Gastroesophageal sphincter (tissue), 4 donors: ENCODE measurements around the gene WDR26. TPM values are rescaled to one million over a fixed set of nuclear protein-coding genes. Genes with fewer than 3 reads are reported as not detected.
A peak's percentile ranks its signal among the peaks of the same experiment; 100 is the strongest.
"Not testable (repeated sequence)": the region's sequence is repeated elsewhere in the genome, so short reads cannot be mapped to it uniquely, and the experiment has no call there.

Experiments
- ATAC-seq: fragments of 150-250 bp; one replicate; pipeline ENCODE4 v1.9.1; 2016; ENCODE audit warnings: mild to moderate bottlenecking, moderate library complexity
- H3K27ac ChIP-seq, 4 donors: fragments of 200-600 bp; sonication (generic) in 3 of 4; 1 replicate in 3 of 4; 2 replicates in 1 of 4; pipeline ENCODE4 v1.5.1; 2016 to 2019
- H3K27me3 ChIP-seq: fragments of 200-600 bp; sonication (generic); one replicate; pipeline ENCODE4 v1.5.1; 2019
- H3K36me3 ChIP-seq, 2 donors: fragments of 200-600 bp; sonication (generic); one replicate each; pipeline ENCODE4 v1.5.1; 2019; ENCODE audit warnings: control low read depth in 1 of 2
- H3K4me1 ChIP-seq, 3 donors: fragments of 200-600 bp; sonication (generic); 1 replicate in 2 of 3; 2 replicates in 1 of 3; pipeline ENCODE4 v1.5.1; 2016 to 2019; ENCODE audit warnings: control low read depth in 2 of 3
- H3K4me3 ChIP-seq, 2 donors: fragments of 200-600 bp; sonication (generic); one replicate each; pipeline ENCODE4 v1.5.1; 2019; ENCODE audit warnings: mild to moderate bottlenecking in 1 of 2, moderate library complexity in 1 of 2
- H3K9me3 ChIP-seq, 3 donors: fragments of 200-600 bp; sonication (generic); one replicate each; pipeline ENCODE4 v1.5.1; 2017 to 2019; ENCODE audit warnings: control low read depth in 2 of 3
- EP300 ChIP-seq: sonication (generic); formaldehyde crosslinking; IDR thresholded peaks from one replicate; pipeline ENCODE4 v1.6.1; 2017; ENCODE audit warnings: antibody characterized with exemption, mild to moderate bottlenecking
- POLR2A ChIP-seq, 2 donors: fragments of 450-650 bp; IDR thresholded peaks; one replicate each; pipeline ENCODE4 v1.6.1; 2017; ENCODE audit warnings: antibody characterized with exemption in 2 of 2, mild to moderate bottlenecking in 2 of 2, moderate library complexity in 1 of 2
- POLR2AphosphoS5 ChIP-seq: sonication (generic); formaldehyde crosslinking; IDR thresholded peaks from one replicate; pipeline ENCODE4 v1.6.1; 2017; ENCODE audit warnings: antibody characterized with exemption
- WGBS, 2 donors: methylation state at CpG; one replicate each; pipeline ENCODE4 v1.1.5; 2018; ENCODE audit warnings: low coverage in 1 of 2; 5-methylcytosine and 5-hydroxymethylcytosine counted together
- total RNA-seq, 4 donors: library from RNA; depleted of rRNA; stranded (reverse); fragments of >200 nt; gene quantifications; one replicate each; pipeline ENCODE4 v1.1.0, GENCODE V29; 2016
- TF ChIP-seq, protein P1 (sequence below), 4 experiments: fragments of 200-600 bp in 2 of 4; fragments of 450-650 bp in 2 of 4; sonication (generic) in 1 of 4; IDR thresholded peaks; one replicate each; pipeline ENCODE4 v1.5.1; 2017 to 2019; ENCODE audit warnings: antibody characterized with exemption in 4 of 4, mild to moderate bottlenecking in 2 of 4, moderate library complexity in 2 of 4

The WDR26 gene
- 10 to 100 TPM; 63.9 to 94.5 (median 77.7) TPM for total RNA-seq

DNA sequence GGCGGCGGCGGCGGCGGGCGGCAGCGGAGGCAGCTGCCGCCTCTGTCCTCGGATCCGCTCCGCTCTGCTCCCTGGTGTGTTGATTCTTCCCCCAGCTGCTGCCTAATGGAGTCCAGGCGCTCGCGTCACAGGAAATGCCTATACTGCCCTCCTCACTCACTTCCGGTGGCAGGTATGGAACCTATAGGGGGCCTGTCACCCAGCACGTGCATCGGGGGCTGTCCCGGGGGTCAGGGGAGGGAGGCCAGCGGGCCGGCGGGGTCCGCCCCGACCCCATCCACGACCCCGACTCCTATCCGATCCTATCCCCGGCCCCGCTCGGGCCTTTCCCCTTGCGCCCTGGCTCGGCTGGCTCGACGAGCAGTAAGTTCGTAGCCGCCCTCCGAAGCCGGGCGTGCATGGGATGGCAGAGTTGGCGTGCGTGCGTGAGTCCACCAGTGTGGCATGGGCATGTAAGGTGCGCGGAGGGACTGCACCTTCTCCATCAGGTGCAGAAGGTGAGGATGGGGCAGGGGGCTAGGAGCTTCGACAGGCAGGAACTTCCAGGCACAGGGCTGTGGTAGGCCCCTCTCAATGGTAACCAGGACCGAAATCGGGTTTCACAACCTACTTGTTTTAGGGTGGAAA lies at the start of gene WDR26:
Gene WDR26, minus strand, starts transcription at position 107 of the 627 bp plus-strand sequence.
- H3K4me3 ChIP-seq = peak within 1 kb of the TSS; percentile 84 to 86
- H3K36me3 ChIP-seq = peaks cover 0 to 3% of the 10 kb centered on the region in 2 donors
- no peaks in the 10 kb centered on the region for H3K9me3 ChIP-seq
- H3K27me3 ChIP-seq = no peaks in the 10 kb centered on the region
- TF ChIP-seq, protein P1, sequence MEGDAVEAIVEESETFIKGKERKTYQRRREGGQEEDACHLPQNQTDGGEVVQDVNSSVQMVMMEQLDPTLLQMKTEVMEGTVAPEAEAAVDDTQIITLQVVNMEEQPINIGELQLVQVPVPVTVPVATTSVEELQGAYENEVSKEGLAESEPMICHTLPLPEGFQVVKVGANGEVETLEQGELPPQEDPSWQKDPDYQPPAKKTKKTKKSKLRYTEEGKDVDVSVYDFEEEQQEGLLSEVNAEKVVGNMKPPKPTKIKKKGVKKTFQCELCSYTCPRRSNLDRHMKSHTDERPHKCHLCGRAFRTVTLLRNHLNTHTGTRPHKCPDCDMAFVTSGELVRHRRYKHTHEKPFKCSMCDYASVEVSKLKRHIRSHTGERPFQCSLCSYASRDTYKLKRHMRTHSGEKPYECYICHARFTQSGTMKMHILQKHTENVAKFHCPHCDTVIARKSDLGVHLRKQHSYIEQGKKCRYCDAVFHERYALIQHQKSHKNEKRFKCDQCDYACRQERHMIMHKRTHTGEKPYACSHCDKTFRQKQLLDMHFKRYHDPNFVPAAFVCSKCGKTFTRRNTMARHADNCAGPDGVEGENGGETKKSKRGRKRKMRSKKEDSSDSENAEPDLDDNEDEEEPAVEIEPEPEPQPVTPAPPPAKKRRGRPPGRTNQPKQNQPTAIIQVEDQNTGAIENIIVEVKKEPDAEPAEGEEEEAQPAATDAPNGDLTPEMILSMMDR (IDR thresholded peaks at IDR 0.05) = peak in 2 of 4 experiments; percentile 4 to 22
- TF ChIP-seq POLR2A (IDR thresholded peaks at IDR 0.05) (peak; percentile 59 to 66), EP300 (no peak), POLR2AphosphoS5 (peak; percentile 80)
- peaks cover 0 to 53% (median 17%) of the 10 kb centered on the region in 3 donors for H3K4me1 ChIP-seq
- ATAC-seq = peak; percentile 86
- peak within 1 kb of the TSS; percentile 95 to 99 (median 97) for H3K27ac ChIP-seq
- no CpG with 5 or more reads among the region's 46 CpGs for WGBS, 2 donors

DNA sequence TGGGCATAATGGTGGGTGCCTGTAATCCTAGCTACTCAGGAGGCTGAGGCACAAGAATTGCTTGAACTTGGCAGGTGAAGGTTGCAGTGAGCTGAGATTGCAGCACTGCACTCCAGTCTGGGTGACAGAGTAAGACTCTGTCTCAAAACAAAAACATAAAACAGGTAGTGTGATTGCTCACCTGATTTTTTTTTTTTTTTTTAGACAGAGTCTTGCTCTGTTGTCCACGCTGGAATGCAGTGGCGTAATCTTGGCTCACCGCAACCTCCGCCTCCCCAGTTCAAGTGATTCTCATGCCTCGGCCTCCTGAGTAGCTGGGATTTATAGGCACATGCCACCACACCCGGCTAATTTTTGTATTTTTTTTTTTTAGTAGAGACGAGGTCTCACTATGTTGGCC lies 48.6 kb upstream of the WDR26 start:
- not testable (repeated sequence) for H3K27me3 ChIP-seq, ATAC-seq, H3K4me3 ChIP-seq, H3K36me3 ChIP-seq, H3K9me3 ChIP-seq, H3K4me1 ChIP-seq, H3K27ac ChIP-seq
- WGBS, 2 donors = 94 to 97% methylated on average over 4 to 7 of the region's 7 CpGs

DNA sequence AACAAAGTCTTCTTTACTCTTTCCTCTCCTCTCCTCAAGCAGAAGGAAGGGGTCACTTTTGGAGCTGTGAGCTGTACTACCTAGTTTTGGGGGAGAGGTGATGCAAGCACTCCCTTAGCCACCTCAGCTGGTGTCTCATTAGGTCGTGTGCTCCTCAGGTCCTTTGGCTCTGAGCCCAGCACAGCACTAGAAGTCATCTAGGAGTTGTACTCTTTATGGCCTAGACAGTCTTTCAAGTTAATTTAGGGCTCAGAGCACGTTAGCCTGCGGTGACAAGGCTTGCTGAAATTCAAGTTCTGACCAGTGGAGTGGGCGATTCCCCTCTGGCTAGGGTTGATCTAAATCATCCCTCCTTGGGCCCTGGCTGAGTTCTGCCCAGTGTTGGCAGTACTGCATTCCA lies 48.0 kb upstream of the WDR26 start:
- no peak overlapping the region for H3K4me3 ChIP-seq
- no peaks in the 10 kb centered on the region for H3K27me3 ChIP-seq
- ATAC-seq = no peak
- TF ChIP-seq POLR2A (IDR thresholded peaks at IDR 0.05) (no peak), EP300 (no peak), POLR2AphosphoS5 (no peak)
- TF ChIP-seq, protein P1 (IDR thresholded peaks at IDR 0.05) = no peak
- no peaks in the 10 kb centered on the region for H3K36me3 ChIP-seq
- H3K27ac ChIP-seq = no peak overlapping the region
- 100% methylated on average over 1 of the region's 4 CpGs for WGBS, 2 donors
- H3K4me1 ChIP-seq = no peaks in the 10 kb centered on the region
- H3K9me3 ChIP-seq = no peaks in the 10 kb centered on the region

DNA sequence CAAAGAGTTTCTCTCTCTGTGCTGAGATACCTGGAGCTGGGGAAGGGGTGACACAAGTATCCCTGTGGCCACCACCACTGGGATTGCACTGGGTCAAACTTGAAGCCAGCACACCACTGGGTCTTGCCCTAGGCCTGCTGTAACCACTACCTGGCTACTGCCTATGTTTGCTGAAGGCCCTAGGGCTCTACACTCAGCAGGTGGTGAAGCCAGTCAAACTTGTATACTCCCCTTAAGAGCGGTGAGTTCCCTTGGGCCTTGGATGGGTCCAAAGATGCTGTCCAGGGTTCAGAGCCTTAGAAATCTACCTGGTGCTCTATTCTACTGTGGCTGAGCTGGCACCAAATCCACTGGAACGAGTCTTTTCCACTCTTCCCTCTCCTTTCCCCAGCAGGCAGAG lies 47.0 kb upstream of the WDR26 start:
- H3K27me3 ChIP-seq = no peaks in the 10 kb centered on the region
- no peak overlapping the region for H3K4me3 ChIP-seq
- ATAC-seq = no peak
- H3K9me3 ChIP-seq = no peaks in the 10 kb centered on the region
- no peaks in the 10 kb centered on the region for H3K36me3 ChIP-seq
- TF ChIP-seq EP300 (no peak), POLR2AphosphoS5 (no peak), POLR2A (IDR thresholded peaks at IDR 0.05) (no peak)
- TF ChIP-seq, protein P1 (IDR thresholded peaks at IDR 0.05) = no peak
- WGBS, 2 donors = 20% methylated on average over 1 of the region's 2 CpGs; no CpG with 5 or more reads in 1 of the 2 donors
- no peak overlapping the region for H3K27ac ChIP-seq
- H3K4me1 ChIP-seq = no peaks in the 10 kb centered on the region

DNA sequence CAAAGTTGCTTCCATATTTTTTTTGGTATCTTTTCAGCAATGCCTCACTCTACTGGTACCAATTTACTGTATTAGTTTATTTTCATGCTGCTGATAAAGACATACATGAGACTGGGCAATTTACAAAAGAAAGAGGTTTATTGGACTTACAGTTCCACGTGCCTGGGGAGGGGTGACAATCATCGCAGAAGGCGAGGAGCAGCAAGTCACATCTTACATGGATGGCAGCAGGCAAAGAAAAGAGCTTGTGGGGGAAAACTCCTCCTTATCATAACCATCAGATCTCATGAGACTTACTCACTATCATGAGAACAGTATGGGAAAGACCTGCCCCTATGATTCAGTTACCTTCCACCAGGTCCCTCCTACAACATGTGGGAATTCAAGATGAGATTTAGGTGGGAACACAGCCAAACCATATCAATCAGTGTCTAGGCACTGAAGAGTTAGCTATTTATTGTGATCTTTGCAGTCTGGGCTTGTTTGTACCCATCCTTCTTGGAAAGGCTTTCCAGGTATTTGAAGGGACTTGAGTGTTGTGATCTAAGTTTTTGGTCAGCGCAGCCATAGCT lies 46.4 kb upstream of the WDR26 start:
- not testable (repeated sequence) for H3K27me3 ChIP-seq, H3K4me1 ChIP-seq, H3K36me3 ChIP-seq, H3K4me3 ChIP-seq, H3K27ac ChIP-seq, ATAC-seq, H3K9me3 ChIP-seq
- 100% methylated on average over 2 to 3 of the region's 4 CpGs for WGBS, 2 donors

DNA sequence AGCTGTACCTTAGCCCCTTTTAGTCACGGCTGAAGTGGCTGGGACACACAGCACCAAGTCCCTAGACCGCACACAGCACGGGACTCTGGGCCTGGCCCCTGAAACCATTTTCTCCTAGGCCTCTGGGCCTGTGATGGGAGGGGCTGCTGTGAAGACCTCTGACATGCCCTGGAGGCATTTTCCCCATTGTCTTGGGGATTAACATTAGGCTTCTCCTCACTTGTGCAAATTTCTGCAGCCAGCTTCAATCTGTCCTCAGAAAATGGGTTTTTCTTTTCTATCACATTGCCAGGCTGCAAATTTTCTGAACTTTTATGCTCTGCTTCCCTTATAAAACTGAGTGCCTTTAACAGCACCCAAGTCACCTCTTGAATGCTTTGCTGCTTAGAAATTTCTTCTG lies 45.6 kb upstream of the WDR26 start:
- ATAC-seq, H3K9me3 ChIP-seq, H3K27me3 ChIP-seq, H3K27ac ChIP-seq, H3K36me3 ChIP-seq, H3K4me1 ChIP-seq, H3K4me3 ChIP-seq: not testable (repeated sequence)
- WGBS, 2 donors = 67% methylated on average over 1 of the region's 3 CpGs; no CpG with 5 or more reads in 1 of the 2 donors
